Measurements from ENCODE around the gene CGNL1. TPM values are rescaled to one million over a fixed set of nuclear protein-coding genes. Genes with fewer than 3 reads are reported as not detected.

The CGNL1 gene
- total RNA-seq, 2 experiments from 2014 or later: not detected

- no peaks in the 10 kb centered on the region for H3K36me3 Mint-ChIP-seq
- no peak overlapping the region for H3K27ac Mint-ChIP-seq
- H3K4me3 Mint-ChIP-seq: no peak overlapping the region
- H3K9me3 Mint-ChIP-seq: no peaks in the 10 kb centered on the region
- no peaks in the 10 kb centered on the region for H3K4me1 Mint-ChIP-seq
- H3K27me3 Mint-ChIP-seq: no peaks in the 10 kb centered on the region
- no peak for DNase-seq
These were observed 132.8 kb downstream of the CGNL1 start for GRCh38 chr15:57509126-57509525.

GRCh38 chr15:57509965-57510364, 133.7 kb downstream of the CGNL1 start:
- Mint-ChIP-seq H3K4me3 (no peak overlapping the region), H3K4me1 (no peaks in the 10 kb centered on the region), H3K27ac (no peak overlapping the region), H3K9me3 (no peaks in the 10 kb centered on the region), H3K36me3 (no peaks in the 10 kb centered on the region), H3K27me3 (no peaks in the 10 kb centered on the region)
- no peak for DNase-seq

- H3K4me3 Mint-ChIP-seq: no peak overlapping the region
These were observed 134.3 kb downstream of the CGNL1 start for GRCh38 chr15:57510647-57511046.

GRCh38 chr15:57516327-57517029, 140.2 kb downstream of the CGNL1 start:
- Mint-ChIP-seq H3K27me3 (peaks cover 4% of the 10 kb centered on the region), H3K27ac (no peak overlapping the region), H3K4me3 (no peak overlapping the region)

More at GRCh38 chr15:57510647-57511046, 134.3 kb downstream of the CGNL1 start:
- Mint-ChIP-seq H3K27me3 (peaks cover 4% of the 10 kb centered on the region), H3K36me3 (no peaks in the 10 kb centered on the region), H3K27ac (no peak overlapping the region), H3K9me3 (no peaks in the 10 kb centered on the region), H3K4me1 (no peaks in the 10 kb centered on the region)
- DNase-seq: no peak

GRCh38 chr15:57517030-57517671, 140.8 kb downstream of the CGNL1 start:
- Mint-ChIP-seq H3K4me1 (no peaks in the 10 kb centered on the region), H3K27me3 (peaks cover 4% of the 10 kb centered on the region), H3K9me3 (no peaks in the 10 kb centered on the region), H3K4me3 (no peak overlapping the region), H3K27ac (no peak overlapping the region), H3K36me3 (no peaks in the 10 kb centered on the region)
- DNase-seq: no peak

More at GRCh38 chr15:57516327-57517029, 140.2 kb downstream of the CGNL1 start:
- Mint-ChIP-seq H3K9me3 (no peaks in the 10 kb centered on the region), H3K36me3 (no peaks in the 10 kb centered on the region), H3K4me1 (no peaks in the 10 kb centered on the region)
- no peak for DNase-seq

GRCh38 chr15:57518779-57519405, 142.6 kb downstream of the CGNL1 start:
- Mint-ChIP-seq H3K9me3 (no peaks in the 10 kb centered on the region), H3K36me3 (no peaks in the 10 kb centered on the region), H3K27ac (no peak overlapping the region), H3K27me3 (peaks cover 4% of the 10 kb centered on the region), H3K4me1 (no peaks in the 10 kb centered on the region), H3K4me3 (no peak overlapping the region)
- no peak for DNase-seq

GRCh38 chr15:57519806-57520205, 143.5 kb downstream of the CGNL1 start:
- no peaks in the 10 kb centered on the region for H3K4me1 Mint-ChIP-seq
- H3K4me3 Mint-ChIP-seq: no peak overlapping the region
- H3K36me3 Mint-ChIP-seq: no peaks in the 10 kb centered on the region
- no peak overlapping the region for H3K27ac Mint-ChIP-seq
- H3K9me3 Mint-ChIP-seq: no peaks in the 10 kb centered on the region
- peaks cover 4% of the 10 kb centered on the region for H3K27me3 Mint-ChIP-seq
- DNase-seq: no peak

- H3K36me3 Mint-ChIP-seq: no peaks in the 10 kb centered on the region
- no peak for DNase-seq
- no peaks in the 10 kb centered on the region for H3K27me3 Mint-ChIP-seq
- no peak overlapping the region for H3K27ac Mint-ChIP-seq
- H3K9me3 Mint-ChIP-seq: no peaks in the 10 kb centered on the region
- H3K4me1 Mint-ChIP-seq: no peaks in the 10 kb centered on the region
- H3K4me3 Mint-ChIP-seq: no peak overlapping the region
These were observed 145.2 kb downstream of the CGNL1 start for GRCh38 chr15:57521503-57521902.

GRCh38 chr15:57522148-57522547, 145.8 kb downstream of the CGNL1 start:
- no peak for DNase-seq
- H3K4me3 Mint-ChIP-seq: no peak overlapping the region
- H3K4me1 Mint-ChIP-seq: no peaks in the 10 kb centered on the region
- H3K9me3 Mint-ChIP-seq: no peaks in the 10 kb centered on the region
- no peaks in the 10 kb centered on the region for H3K27me3 Mint-ChIP-seq
- H3K36me3 Mint-ChIP-seq: no peaks in the 10 kb centered on the region
- H3K27ac Mint-ChIP-seq: no peak overlapping the region

GRCh38 chr15:57525581-57525980, 149.3 kb downstream of the CGNL1 start:
- Mint-ChIP-seq H3K36me3 (no peaks in the 10 kb centered on the region), H3K4me1 (no peaks in the 10 kb centered on the region), H3K9me3 (no peaks in the 10 kb centered on the region), H3K27me3 (no peaks in the 10 kb centered on the region), H3K4me3 (no peak overlapping the region), H3K27ac (no peak overlapping the region)
- DNase-seq: no peak

GRCh38 chr15:57526076-57526475, 149.8 kb downstream of the CGNL1 start:
- DNase-seq: no peak
- H3K9me3 Mint-ChIP-seq: no peaks in the 10 kb centered on the region
- H3K4me1 Mint-ChIP-seq: no peaks in the 10 kb centered on the region
- no peak overlapping the region for H3K4me3 Mint-ChIP-seq
- H3K27ac Mint-ChIP-seq: no peak overlapping the region
- no peaks in the 10 kb centered on the region for H3K36me3 Mint-ChIP-seq
- H3K27me3 Mint-ChIP-seq: no peaks in the 10 kb centered on the region

GRCh38 chr15:57526615-57527014, 150.3 kb downstream of the CGNL1 start:
- Mint-ChIP-seq H3K36me3 (no peaks in the 10 kb centered on the region), H3K4me3 (no peak overlapping the region), H3K27me3 (no peaks in the 10 kb centered on the region), H3K4me1 (no peaks in the 10 kb centered on the region), H3K9me3 (no peaks in the 10 kb centered on the region), H3K27ac (no peak overlapping the region)
- no peak for DNase-seq

- peaks cover 4% of the 10 kb centered on the region for H3K27me3 Mint-ChIP-seq
- no peak overlapping the region for H3K27ac Mint-ChIP-seq
- no peaks in the 10 kb centered on the region for H3K4me1 Mint-ChIP-seq
- H3K9me3 Mint-ChIP-seq: no peaks in the 10 kb centered on the region
- H3K36me3 Mint-ChIP-seq: no peaks in the 10 kb centered on the region
- no peak for DNase-seq
- no peak overlapping the region for H3K4me3 Mint-ChIP-seq
These were observed 151.2 kb downstream of the CGNL1 start for GRCh38 chr15:57527382-57528091.

- H3K4me3 Mint-ChIP-seq: no peak overlapping the region
- H3K4me1 Mint-ChIP-seq: no peaks in the 10 kb centered on the region
- no peak overlapping the region for H3K27ac Mint-ChIP-seq
- H3K9me3 Mint-ChIP-seq: no peaks in the 10 kb centered on the region
- no peak for DNase-seq
- peaks cover 4% of the 10 kb centered on the region for H3K27me3 Mint-ChIP-seq
- no peaks in the 10 kb centered on the region for H3K36me3 Mint-ChIP-seq
These were observed 152.7 kb downstream of the CGNL1 start for GRCh38 chr15:57528940-57529565.

GRCh38 chr15:57529748-57530147, 153.4 kb downstream of the CGNL1 start:
- Mint-ChIP-seq H3K4me1 (no peaks in the 10 kb centered on the region), H3K4me3 (no peak overlapping the region), H3K36me3 (no peaks in the 10 kb centered on the region), H3K27ac (no peak overlapping the region), H3K27me3 (peaks cover 4% of the 10 kb centered on the region), H3K9me3 (no peaks in the 10 kb centered on the region)
- no peak for DNase-seq
